ENCODE data around the gene PPP1R3E.

PPP1R3E gene

DNA sequence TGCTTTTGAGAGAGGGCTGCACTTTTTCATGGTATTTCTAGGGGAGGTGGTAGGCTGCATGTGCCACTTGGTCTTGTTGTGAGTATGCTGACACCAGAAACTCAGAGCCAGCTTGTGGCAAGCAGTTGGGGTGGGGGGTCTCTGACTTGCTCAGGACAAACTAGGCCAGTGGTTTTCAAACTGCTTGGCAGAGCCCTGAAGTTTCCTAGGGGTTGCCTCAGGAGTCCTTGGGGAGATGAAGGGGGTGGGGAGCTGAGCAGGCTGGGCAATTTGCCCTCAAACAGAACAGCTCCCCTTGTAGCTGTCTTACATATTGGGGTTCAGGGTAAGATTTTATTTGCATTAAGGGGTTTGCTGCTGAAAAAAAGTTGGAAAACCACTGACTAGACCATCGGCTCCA, 7.9 kb upstream of the PPP1R3E start:
- TF ChIP-seq EZH2phosphoT487 (IDR thresholded peaks at IDR 0.05; ENCODE audit: borderline replicate concordance), result no peak
- TF ChIP-seq, protein P1, sequence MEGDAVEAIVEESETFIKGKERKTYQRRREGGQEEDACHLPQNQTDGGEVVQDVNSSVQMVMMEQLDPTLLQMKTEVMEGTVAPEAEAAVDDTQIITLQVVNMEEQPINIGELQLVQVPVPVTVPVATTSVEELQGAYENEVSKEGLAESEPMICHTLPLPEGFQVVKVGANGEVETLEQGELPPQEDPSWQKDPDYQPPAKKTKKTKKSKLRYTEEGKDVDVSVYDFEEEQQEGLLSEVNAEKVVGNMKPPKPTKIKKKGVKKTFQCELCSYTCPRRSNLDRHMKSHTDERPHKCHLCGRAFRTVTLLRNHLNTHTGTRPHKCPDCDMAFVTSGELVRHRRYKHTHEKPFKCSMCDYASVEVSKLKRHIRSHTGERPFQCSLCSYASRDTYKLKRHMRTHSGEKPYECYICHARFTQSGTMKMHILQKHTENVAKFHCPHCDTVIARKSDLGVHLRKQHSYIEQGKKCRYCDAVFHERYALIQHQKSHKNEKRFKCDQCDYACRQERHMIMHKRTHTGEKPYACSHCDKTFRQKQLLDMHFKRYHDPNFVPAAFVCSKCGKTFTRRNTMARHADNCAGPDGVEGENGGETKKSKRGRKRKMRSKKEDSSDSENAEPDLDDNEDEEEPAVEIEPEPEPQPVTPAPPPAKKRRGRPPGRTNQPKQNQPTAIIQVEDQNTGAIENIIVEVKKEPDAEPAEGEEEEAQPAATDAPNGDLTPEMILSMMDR (conservative IDR thresholded peaks at IDR 0.05; ENCODE audit: low read length), result no peak
- Histone ChIP-seq H3K4me1 (ENCODE audit: insufficient read depth, low read length, poor library complexity, severe bottlenecking) (peaks cover 31% of the 10 kb centered on the region), H3K9ac (ENCODE audit: low read depth, low read length, poor library complexity, severe bottlenecking) (peak overlapping the region; percentile 97), H2AFZ (ENCODE audit: low read length) (no peak overlapping the region), H3K36me3 (ENCODE audit: insufficient read depth, low read length) (no peaks in the 10 kb centered on the region), H3K4me2 (ENCODE audit: low read depth, low read length, poor library complexity, severe bottlenecking) (peak overlapping the region; percentile 91), H3K27me3 (ENCODE audit: insufficient read depth, low read length, poor library complexity, severe bottlenecking) (no peaks in the 10 kb centered on the region), H3K79me2 (ENCODE audit: insufficient read depth, low read length) (peaks cover 50% of the 10 kb centered on the region), H3K9me3 (ENCODE audit: insufficient read depth, low read depth, low read length) (no peaks in the 10 kb centered on the region), H3K4me3 (ENCODE audit: low read length, poor library complexity, severe bottlenecking) (peak overlapping the region; percentile 4), H4K20me1 (ENCODE audit: insufficient read depth, low read length, poor library complexity, severe bottlenecking) (peaks cover 9% of the 10 kb centered on the region), H3K9me2 (replicated peaks; ENCODE audit: low read depth, low read length) (no peaks in the 10 kb centered on the region), H3F3A (ENCODE audit: low read depth) (no peaks in the 10 kb centered on the region)

DNA sequence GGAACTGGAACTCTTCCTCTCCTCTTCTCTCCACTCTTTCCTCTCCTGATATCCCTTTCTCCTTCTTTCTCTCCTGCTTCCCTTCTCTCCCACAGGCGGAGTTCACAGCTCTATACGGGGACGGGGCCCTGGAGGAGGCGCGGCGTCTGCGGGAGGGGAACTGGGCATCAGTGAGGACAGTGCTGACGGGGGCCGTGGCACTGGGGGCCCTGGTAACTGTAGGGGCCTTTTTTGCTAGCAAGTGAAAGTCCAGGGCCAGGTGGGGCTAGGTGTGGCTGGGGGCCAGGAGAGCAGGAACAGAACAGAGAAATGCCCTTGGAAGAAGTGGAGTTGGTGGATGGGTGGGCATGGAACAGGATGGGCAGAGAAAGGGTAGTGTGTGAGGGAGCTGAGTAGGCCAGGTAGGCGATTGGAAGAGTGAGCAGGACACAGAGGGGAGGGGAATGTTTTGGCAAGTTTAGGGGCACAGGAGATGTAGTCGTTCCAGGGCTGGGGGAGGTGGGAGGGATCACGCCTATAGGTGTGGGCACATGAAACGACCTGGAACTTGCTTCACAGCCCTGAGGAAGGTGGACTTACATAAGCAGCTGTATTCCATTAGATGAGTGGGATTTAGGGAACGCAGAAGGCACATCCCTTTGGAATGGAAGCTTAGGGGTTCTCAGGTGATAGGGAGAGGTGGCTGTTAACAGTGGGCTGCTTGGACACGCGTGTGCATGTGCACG, 6.2 kb upstream of the PPP1R3E start:
- Histone ChIP-seq H3K4me1 (ENCODE audit: insufficient read depth, low read length, poor library complexity, severe bottlenecking) (peaks cover 31% of the 10 kb centered on the region), H3K9me2 (replicated peaks; ENCODE audit: low read depth, low read length) (no peaks in the 10 kb centered on the region), H3K4me3 (ENCODE audit: low read length, poor library complexity, severe bottlenecking) (peak overlapping the region; percentile 85), H3K36me3 (ENCODE audit: insufficient read depth, low read length) (no peaks in the 10 kb centered on the region), H2AFZ (ENCODE audit: low read length) (no peak overlapping the region), H3F3A (ENCODE audit: low read depth) (no peaks in the 10 kb centered on the region), H3K27me3 (ENCODE audit: insufficient read depth, low read length, poor library complexity, severe bottlenecking) (no peaks in the 10 kb centered on the region), H4K20me1 (ENCODE audit: insufficient read depth, low read length, poor library complexity, severe bottlenecking) (peaks cover 9% of the 10 kb centered on the region), H3K4me2 (ENCODE audit: low read depth, low read length, poor library complexity, severe bottlenecking) (peak overlapping the region; percentile 91), H3K79me2 (ENCODE audit: insufficient read depth, low read length) (peaks cover 51% of the 10 kb centered on the region), H3K9me3 (ENCODE audit: insufficient read depth, low read depth, low read length) (no peaks in the 10 kb centered on the region), H3K9ac (ENCODE audit: low read depth, low read length, poor library complexity, severe bottlenecking) (peak overlapping the region; percentile 97)
- TF ChIP-seq, protein P1 (conservative IDR thresholded peaks at IDR 0.05; ENCODE audit: low read length), result no peak

DNA sequence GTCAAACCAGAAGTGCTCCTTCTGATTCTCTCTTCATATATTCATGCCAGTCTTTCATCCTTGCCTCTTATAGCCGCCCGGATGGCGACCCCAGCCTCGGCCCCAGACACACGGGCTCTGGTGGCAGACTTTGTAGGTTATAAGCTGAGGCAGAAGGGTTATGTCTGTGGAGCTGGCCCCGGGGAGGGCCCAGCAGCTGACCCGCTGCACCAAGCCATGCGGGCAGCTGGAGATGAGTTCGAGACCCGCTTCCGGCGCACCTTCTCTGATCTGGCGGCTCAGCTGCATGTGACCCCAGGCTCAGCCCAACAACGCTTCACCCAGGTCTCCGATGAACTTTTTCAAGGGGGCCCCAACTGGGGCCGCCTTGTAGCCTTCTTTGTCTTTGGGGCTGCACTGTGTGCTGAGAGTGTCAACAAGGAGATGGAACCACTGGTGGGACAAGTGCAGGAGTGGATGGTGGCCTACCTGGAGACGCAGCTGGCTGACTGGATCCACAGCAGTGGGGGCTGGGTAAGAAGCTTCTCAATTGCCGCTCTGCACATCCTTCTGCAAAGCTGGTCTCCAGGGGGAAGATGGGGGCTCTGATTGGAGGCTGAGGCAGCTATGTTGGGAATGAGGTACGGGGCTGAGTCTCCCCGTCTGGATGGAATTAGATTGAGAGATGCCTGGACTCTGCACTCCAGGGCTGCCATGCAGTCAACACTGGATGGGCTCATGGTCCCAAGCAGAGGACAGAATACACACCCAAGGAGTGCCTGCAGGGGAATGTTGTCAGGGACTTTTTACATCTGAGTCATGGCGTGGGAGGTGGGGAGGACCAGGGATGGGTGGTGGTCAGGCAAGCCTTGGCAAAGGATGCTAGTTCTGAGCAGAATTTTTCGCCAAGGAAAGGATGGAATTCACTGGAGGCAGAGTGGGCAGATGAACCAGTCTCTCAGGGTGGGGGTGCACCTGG, 5.3 kb upstream of the PPP1R3E start:
- Histone ChIP-seq H4K20me1 (ENCODE audit: insufficient read depth, low read length, poor library complexity, severe bottlenecking) (peaks cover 9% of the 10 kb centered on the region), H3K4me3 (ENCODE audit: low read length, poor library complexity, severe bottlenecking) (peak overlapping the region; percentile 85), H3F3A (ENCODE audit: low read depth) (no peaks in the 10 kb centered on the region), H3K9ac (ENCODE audit: low read depth, low read length, poor library complexity, severe bottlenecking) (peak overlapping the region; percentile 97), H3K27me3 (ENCODE audit: insufficient read depth, low read length, poor library complexity, severe bottlenecking) (no peaks in the 10 kb centered on the region), H3K36me3 (ENCODE audit: insufficient read depth, low read length) (no peaks in the 10 kb centered on the region), H3K79me2 (ENCODE audit: insufficient read depth, low read length) (peaks cover 51% of the 10 kb centered on the region), H3K4me1 (ENCODE audit: insufficient read depth, low read length, poor library complexity, severe bottlenecking) (peaks cover 35% of the 10 kb centered on the region), H2AFZ (ENCODE audit: low read length) (no peak overlapping the region), H3K4me2 (ENCODE audit: low read depth, low read length, poor library complexity, severe bottlenecking) (peak overlapping the region; percentile 91), H3K9me2 (replicated peaks; ENCODE audit: low read depth, low read length) (no peaks in the 10 kb centered on the region), H3K9me3 (ENCODE audit: insufficient read depth, low read depth, low read length) (no peaks in the 10 kb centered on the region)
- TF ChIP-seq, protein P1 (conservative IDR thresholded peaks at IDR 0.05; ENCODE audit: low read length), result no peak
- TF ChIP-seq EZH2phosphoT487 (IDR thresholded peaks at IDR 0.05; ENCODE audit: borderline replicate concordance), result no peak

Data from Loucy (cell line).